Activated naive CD8-positive, alpha-beta T cell treated with anti-CD3 and anti-CD28 coated beads, Interleukin-2, amount 50 U/mL, for 24 hours (primary cell): Measurements from ENCODE around the gene UVRAG.
"Not testable (repeated sequence)": the region's sequence is repeated elsewhere in the genome, so short reads cannot be mapped to it uniquely, and the experiment has no call there.

Source experiments
- ATAC-seq: fragments of 150-1000 bp; cut with Tn5 transposase; one replicate; pipeline ENCODE4 v1.10.0; 2021
- DNase-seq: peaks from one replicate; pipeline ENCODE4 v3.0.0; 2021
- H3K27ac Mint-ChIP-seq: one replicate; pipeline ENCODE4 v1.8.0; 2021; ENCODE audit warnings: mild to moderate bottlenecking, mixed read lengths
- H3K27me3 Mint-ChIP-seq: one replicate; pipeline ENCODE4 v1.8.0; 2021; ENCODE audit warnings: mixed read lengths
- H3K36me3 Mint-ChIP-seq: one replicate; pipeline ENCODE4 v1.8.0; 2021; ENCODE audit warnings: low read depth, mixed read lengths
- H3K4me1 Mint-ChIP-seq: one replicate; pipeline ENCODE4 v1.8.0; 2021; ENCODE audit warnings: mixed read lengths
- H3K4me3 Mint-ChIP-seq: one replicate; pipeline ENCODE4 v1.8.0; 2021; ENCODE audit warnings: mild to moderate bottlenecking, moderate library complexity, mixed read lengths
- H3K9me3 Mint-ChIP-seq: one replicate; pipeline ENCODE4 v1.8.0; 2021; ENCODE audit warnings: mixed read lengths

The UVRAG gene

DNA sequence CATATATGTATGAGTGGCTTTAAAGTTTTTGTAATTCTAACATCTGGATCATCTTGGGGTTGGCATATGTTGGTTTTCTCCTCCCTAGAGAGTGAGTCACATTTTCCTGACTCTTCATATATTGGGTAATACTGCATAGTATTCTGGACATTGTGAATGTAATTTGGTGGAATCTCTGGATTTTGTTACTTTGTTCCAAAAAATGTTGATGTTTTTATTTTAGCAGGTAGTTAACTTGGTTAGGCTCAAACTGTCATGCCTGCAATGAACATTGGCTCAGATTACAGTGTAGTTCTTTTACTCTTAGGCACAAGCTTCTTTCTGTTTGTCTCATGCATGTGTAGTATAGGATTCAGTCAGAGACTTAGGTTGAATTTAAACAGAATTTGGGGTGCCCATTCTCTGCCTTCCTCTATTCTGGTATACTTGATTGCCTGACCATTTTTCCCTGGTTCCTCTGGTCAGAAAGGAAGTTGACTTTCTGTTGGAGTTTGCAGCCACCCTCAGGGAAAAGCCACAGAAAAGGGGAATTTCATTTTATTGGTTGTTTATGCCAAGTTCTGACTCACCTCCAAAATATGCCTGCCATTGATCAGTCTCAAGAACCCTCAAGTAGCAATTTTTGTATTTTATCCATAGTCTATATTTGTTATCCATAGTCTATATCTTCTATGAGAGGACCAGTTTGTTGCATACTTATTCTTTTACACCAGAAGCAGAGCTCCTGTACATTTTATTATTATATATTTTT, 151.7 kb downstream of the UVRAG start:
- Mint-ChIP-seq H3K9me3 (peaks cover 4% of the 10 kb centered on the region), H3K4me1 (peaks cover 20% of the 10 kb centered on the region), H3K27me3 (no peaks in the 10 kb centered on the region), H3K4me3 (no peak overlapping the region), H3K36me3 (peaks cover 24% of the 10 kb centered on the region), H3K27ac (no peak overlapping the region)
- DNase-seq, result no peak
- no peak for ATAC-seq

DNA sequence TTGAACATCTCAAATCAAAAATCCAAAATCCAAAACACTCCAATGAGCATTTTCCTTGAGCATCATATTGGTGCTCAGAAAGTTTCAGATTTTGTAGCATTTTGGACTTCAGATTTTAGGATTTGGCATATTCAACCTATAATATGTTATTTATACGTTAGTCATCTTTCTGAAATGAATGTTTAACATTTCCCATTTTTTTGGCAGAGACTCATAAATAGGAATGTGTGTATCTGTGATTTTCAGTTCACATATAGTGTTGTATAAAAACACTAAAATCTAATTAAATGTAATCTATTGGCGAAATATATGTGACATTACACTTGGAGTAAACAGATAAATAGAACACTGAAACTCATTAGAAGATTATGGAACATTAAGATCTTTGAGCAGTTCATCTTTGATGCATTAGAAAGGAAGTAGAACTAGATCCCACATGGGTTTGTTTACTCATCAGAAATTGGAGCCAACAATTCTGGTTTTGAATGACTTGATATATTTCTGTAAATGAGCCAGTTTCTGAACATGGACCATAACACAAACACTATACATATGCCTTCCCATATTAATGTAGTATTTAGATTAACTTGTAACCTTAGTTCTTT, 153.1 kb downstream of the UVRAG start:
- no peak for ATAC-seq
- Mint-ChIP-seq H3K4me1 (peaks cover 20% of the 10 kb centered on the region), H3K27me3 (no peaks in the 10 kb centered on the region), H3K4me3 (no peak overlapping the region), H3K36me3 (peaks cover 28% of the 10 kb centered on the region), H3K9me3 (peaks cover 15% of the 10 kb centered on the region), H3K27ac (no peak overlapping the region)
- DNase-seq, result no peak

DNA sequence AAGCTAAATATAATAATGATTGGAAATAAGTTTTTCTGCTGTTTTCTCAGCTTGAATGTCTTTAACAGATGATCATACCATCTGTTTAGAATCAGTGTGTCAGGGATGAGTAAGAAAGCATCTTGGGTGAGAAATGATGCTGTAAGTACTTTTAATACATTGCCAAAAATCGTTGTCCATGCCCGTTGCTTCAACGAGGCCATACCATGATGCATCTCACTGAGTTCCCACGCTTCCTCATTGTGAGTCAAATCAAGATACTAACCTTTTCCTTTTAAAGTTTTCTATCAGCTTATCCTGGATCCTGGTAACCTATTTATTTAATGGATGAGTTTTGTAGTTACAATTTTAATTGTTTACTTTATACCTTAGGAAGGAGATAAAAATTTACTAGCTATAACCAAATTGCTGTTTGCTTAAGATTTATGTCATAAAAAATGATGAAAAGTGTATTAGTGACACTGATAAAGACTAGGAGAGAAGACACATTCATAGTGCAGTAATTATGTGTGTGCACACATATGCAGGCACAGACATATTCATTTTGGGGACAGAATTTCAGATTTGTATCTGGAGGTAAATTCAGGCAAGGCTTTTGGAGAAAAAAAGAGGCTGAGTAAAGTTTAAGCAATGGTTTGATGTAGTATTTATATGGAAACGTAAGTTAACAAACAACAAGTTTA, 154.8 kb downstream of the UVRAG start:
- no peak overlapping the region for H3K27ac Mint-ChIP-seq
- DNase-seq, result no peak
- no peak for ATAC-seq

GRCh38 chr11:75973710-75974109, 158.7 kb downstream of the UVRAG start:
- Mint-ChIP-seq H3K4me1 (peaks cover 25% of the 10 kb centered on the region), H3K36me3 (peaks cover 35% of the 10 kb centered on the region), H3K9me3 (peaks cover 20% of the 10 kb centered on the region)
- not testable (repeated sequence) for DNase-seq, H3K4me3 Mint-ChIP-seq, ATAC-seq, H3K27me3 Mint-ChIP-seq, H3K27ac Mint-ChIP-seq

More for the DNA sequence above, 154.8 kb downstream of the UVRAG start:
- peaks cover 35% of the 10 kb centered on the region for H3K36me3 Mint-ChIP-seq
- peaks cover 21% of the 10 kb centered on the region for H3K4me1 Mint-ChIP-seq
- H3K27me3 Mint-ChIP-seq, result no peaks in the 10 kb centered on the region
- peaks cover 20% of the 10 kb centered on the region for H3K9me3 Mint-ChIP-seq
- no peak overlapping the region for H3K4me3 Mint-ChIP-seq

GRCh38 chr11:75979075-75979474, 164.1 kb downstream of the UVRAG start:
- DNase-seq, H3K4me3 Mint-ChIP-seq, H3K27ac Mint-ChIP-seq, ATAC-seq, H3K27me3 Mint-ChIP-seq, H3K9me3 Mint-ChIP-seq: not testable (repeated sequence)
- Mint-ChIP-seq H3K4me1 (peaks cover 16% of the 10 kb centered on the region), H3K36me3 (peaks cover 26% of the 10 kb centered on the region)

- not testable (repeated sequence) for H3K4me3 Mint-ChIP-seq, ATAC-seq
- H3K4me1 Mint-ChIP-seq, result peaks cover 16% of the 10 kb centered on the region
These were observed 164.5 kb downstream of the UVRAG start for GRCh38 chr11:75979479-75980027.

GRCh38 chr11:75980031-75980430, 165.0 kb downstream of the UVRAG start:
- Mint-ChIP-seq H3K9me3 (no peaks in the 10 kb centered on the region), H3K4me3 (no peak overlapping the region), H3K4me1 (peaks cover 13% of the 10 kb centered on the region), H3K27ac (no peak overlapping the region), H3K36me3 (peaks cover 29% of the 10 kb centered on the region), H3K27me3 (no peaks in the 10 kb centered on the region)
- no peak for DNase-seq
- no peak for ATAC-seq

More at GRCh38 chr11:75979479-75980027, 164.5 kb downstream of the UVRAG start:
- not testable (repeated sequence) for DNase-seq, H3K9me3 Mint-ChIP-seq, H3K27me3 Mint-ChIP-seq, H3K27ac Mint-ChIP-seq
- peaks cover 30% of the 10 kb centered on the region for H3K36me3 Mint-ChIP-seq

- peaks cover 6% of the 10 kb centered on the region for H3K4me1 Mint-ChIP-seq
- peaks cover 26% of the 10 kb centered on the region for H3K36me3 Mint-ChIP-seq
These were observed 166.5 kb downstream of the UVRAG start for GRCh38 chr11:75981546-75981945.

DNA sequence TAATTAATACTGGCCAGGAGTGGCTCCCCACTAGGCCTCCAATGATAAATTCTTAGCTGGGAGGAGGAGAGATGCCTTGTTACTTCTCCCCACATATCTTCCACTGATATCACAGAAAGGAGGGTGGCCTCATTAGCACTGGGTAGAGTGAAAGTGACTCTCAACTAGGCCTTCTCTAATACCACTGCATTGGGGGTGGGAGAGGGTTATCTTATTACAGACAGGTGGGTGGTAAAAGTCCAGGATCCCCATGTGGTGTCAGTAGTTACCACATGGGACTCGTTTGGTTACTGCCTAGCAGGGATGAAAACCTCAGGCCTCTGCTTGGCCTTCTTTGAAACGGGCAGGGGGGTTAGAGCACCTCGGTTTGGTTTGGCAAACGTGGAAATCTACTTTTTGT, 167.3 kb downstream of the UVRAG start:
- Mint-ChIP-seq H3K4me3 (no peak overlapping the region), H3K36me3 (peaks cover 30% of the 10 kb centered on the region), H3K9me3 (no peaks in the 10 kb centered on the region), H3K4me1 (no peaks in the 10 kb centered on the region), H3K27me3 (no peaks in the 10 kb centered on the region), H3K27ac (no peak overlapping the region)
- DNase-seq (no peak), ATAC-seq (no peak)

More at GRCh38 chr11:75981546-75981945, 166.5 kb downstream of the UVRAG start:
- no peak for DNase-seq
- ATAC-seq, result no peak
- H3K4me3 Mint-ChIP-seq, result no peak overlapping the region
- H3K27ac Mint-ChIP-seq, result no peak overlapping the region
- no peaks in the 10 kb centered on the region for H3K27me3 Mint-ChIP-seq
- no peaks in the 10 kb centered on the region for H3K9me3 Mint-ChIP-seq

- no peak for DNase-seq
- Mint-ChIP-seq H3K4me1 (peaks cover 3% of the 10 kb centered on the region), H3K36me3 (peaks cover 29% of the 10 kb centered on the region), H3K4me3 (no peak overlapping the region), H3K9me3 (no peaks in the 10 kb centered on the region), H3K27me3 (no peaks in the 10 kb centered on the region), H3K27ac (no peak overlapping the region)
- ATAC-seq, result no peak
These were observed 172.0 kb downstream of the UVRAG start for GRCh38 chr11:75986966-75987365.

DNA sequence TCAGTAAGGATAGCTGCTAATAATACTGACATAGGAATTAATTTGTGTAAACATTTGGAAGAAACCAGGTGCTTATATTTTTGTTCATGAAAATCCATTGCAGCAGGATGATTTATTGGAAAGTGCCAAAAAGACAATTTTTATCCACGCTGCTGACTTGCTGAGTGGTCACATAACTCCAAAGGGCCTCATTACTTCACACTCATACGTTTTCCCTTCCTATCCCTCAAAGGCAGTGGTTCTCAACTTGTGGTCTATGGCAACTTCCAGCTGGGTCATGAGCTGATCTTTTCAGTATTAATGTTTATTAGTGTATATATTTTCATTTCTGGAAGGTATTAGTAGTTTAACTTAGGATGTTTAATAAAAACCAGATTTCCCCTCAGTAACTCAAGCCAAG, 178.1 kb downstream of the UVRAG start:
- H3K27me3 Mint-ChIP-seq, result no peaks in the 10 kb centered on the region
- peaks cover 24% of the 10 kb centered on the region for H3K36me3 Mint-ChIP-seq
- H3K4me1 Mint-ChIP-seq, result peaks cover 3% of the 10 kb centered on the region
- no peak for ATAC-seq
- H3K27ac Mint-ChIP-seq, result no peak overlapping the region
- H3K4me3 Mint-ChIP-seq, result no peak overlapping the region
- H3K9me3 Mint-ChIP-seq, result no peaks in the 10 kb centered on the region
- no peak for DNase-seq

DNA sequence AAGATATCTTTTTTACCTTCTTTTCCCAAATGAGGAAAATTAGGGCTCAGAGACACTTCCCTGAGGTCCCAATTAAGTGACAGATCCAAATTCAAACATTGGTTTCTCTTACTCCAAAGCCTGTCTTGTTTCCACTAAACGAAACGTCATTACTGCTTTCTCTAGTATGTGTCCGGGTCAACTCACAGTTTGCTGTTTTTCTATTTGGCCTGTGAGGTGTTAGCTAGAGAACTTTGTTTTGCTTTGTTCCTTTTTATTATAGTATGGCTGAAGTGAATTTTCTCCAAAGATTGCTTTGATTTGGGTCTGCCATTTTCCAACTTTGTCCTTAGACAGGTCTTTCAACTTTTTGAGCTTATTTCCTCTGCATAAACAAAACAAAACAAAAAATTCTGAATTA, 179.6 kb downstream of the UVRAG start:
- peaks cover 3% of the 10 kb centered on the region for H3K4me1 Mint-ChIP-seq
- no peak overlapping the region for H3K27ac Mint-ChIP-seq
- H3K27me3 Mint-ChIP-seq, result no peaks in the 10 kb centered on the region
- H3K36me3 Mint-ChIP-seq, result peaks cover 26% of the 10 kb centered on the region
- no peak for DNase-seq
- H3K9me3 Mint-ChIP-seq, result peaks cover 5% of the 10 kb centered on the region
- ATAC-seq, result no peak
- no peak overlapping the region for H3K4me3 Mint-ChIP-seq

- no peaks in the 10 kb centered on the region for H3K27me3 Mint-ChIP-seq
- peaks cover 40% of the 10 kb centered on the region for H3K36me3 Mint-ChIP-seq
- no peak overlapping the region for H3K27ac Mint-ChIP-seq
- H3K9me3 Mint-ChIP-seq, result peaks cover 16% of the 10 kb centered on the region
- no peak for ATAC-seq
- H3K4me3 Mint-ChIP-seq, result no peak overlapping the region
- no peaks in the 10 kb centered on the region for H3K4me1 Mint-ChIP-seq
- DNase-seq, result no peak
These were observed 181.8 kb downstream of the UVRAG start for GRCh38 chr11:75996523-75997442.

- ATAC-seq, result no peak
- Mint-ChIP-seq H3K36me3 (peaks cover 52% of the 10 kb centered on the region), H3K4me1 (no peaks in the 10 kb centered on the region), H3K9me3 (peaks cover 11% of the 10 kb centered on the region), H3K27me3 (no peaks in the 10 kb centered on the region), H3K27ac (no peak overlapping the region), H3K4me3 (no peak overlapping the region)
- no peak for DNase-seq
These were observed 189.4 kb downstream of the UVRAG start for GRCh38 chr11:76004400-76004799.
